ENCODE data around the gene KRT84.

- TF ChIP-seq CTCF (IDR thresholded peaks at IDR 0.05) (no peak), PRDM15 (CRISPR knock-in tag; IDR thresholded peaks at IDR 0.05) (no peak), AFF4 (CRISPR knock-in tag; IDR thresholded peaks at IDR 0.05; ENCODE audit: borderline replicate concordance) (no peak), ATF6 (CRISPR knock-in tag; IDR thresholded peaks at IDR 0.05) (no peak), USF1 (CRISPR knock-in tag; IDR thresholded peaks at IDR 0.05) (no peak), SP1 (CRISPR knock-in tag; conservative IDR thresholded peaks at IDR 0.05) (no peak), MAX (CRISPR knock-in tag; IDR thresholded peaks at IDR 0.05) (no peak), JUN (CRISPR knock-in tag; IDR thresholded peaks at IDR 0.05) (no peak), IRF2 (CRISPR knock-in tag; IDR thresholded peaks at IDR 0.05; ENCODE audit: borderline replicate concordance, low read depth) (no peak), ESRRA (CRISPR knock-in tag; IDR thresholded peaks at IDR 0.05; ENCODE audit: borderline replicate concordance) (no peak), ZNF263 (CRISPR knock-in tag; IDR thresholded peaks at IDR 0.05; ENCODE audit: low read depth) (no peak)
Observed at GRCh38 chr12:52402377-52402776, 16.9 kb upstream of the KRT84 start.

All from WTC11 (cell line).